GM19455 (cell line): ENCODE results near the gene MRPS22.
A peak's percentile ranks its signal among the peaks of the same experiment; 100 is the strongest.
"Not testable (repeated sequence)": the region's sequence is repeated elsewhere in the genome, so short reads cannot be mapped to it uniquely, and the experiment has no call there.

ENCODE experiments used
- ATAC-seq: cut with Tn5 transposase; IDR thresholded peaks from one replicate; pipeline ENCODE4 v1.9.1; 2021; ENCODE audit not compliant: unreplicated experiment

MRPS22 gene

GRCh38 chr3:139389552-139390368 is 45.9 kb downstream of the MRPS22 start, which contains the start of gene COPB2:
TSS of gene COPB2 (minus strand) at chr3:139389647. CDS start at chr3:139389550, 97 bp downstream.
- ATAC-seq, result peak; percentile 98

GRCh38 chr3:139394116-139394515 is 50.3 kb downstream of the MRPS22 start:
- ATAC-seq, result no peak

- no peak for ATAC-seq
Observed at GRCh38 chr3:139396707-139397106, 52.9 kb downstream of the MRPS22 start.

GRCh38 chr3:139401155-139401554 is 57.3 kb downstream of the MRPS22 start:
- ATAC-seq, result not testable (repeated sequence)
